K562 (cell line): Measurements from ENCODE around the gene EVI5.

ENCODE experiments used
- CEBPB ChIP-seq: fragments of 450-650 bp; IDR thresholded peaks from 2 replicates; pipeline ENCODE4 v1.6.1; 2016; ENCODE audit warnings: missing genetic modification characterization, missing compliant biosample characterization
- SMAD2 ChIP-seq: fragments of 150-350 bp; IDR thresholded peaks from 2 replicates; pipeline ENCODE4 v1.6.1; 2014; ENCODE audit warnings: low read depth, mild to moderate bottlenecking, low read length
- STAT5B ChIP-seq: fragments of 250-450 bp; sonication (Bioruptor Pico); IDR thresholded peaks from 2 replicates; pipeline ENCODE4 v1.8.0; 2021; ENCODE audit warnings: mild to moderate bottlenecking, inconsistent platforms
- TF ChIP-seq, protein P1 (sequence below), 3 experiments: IDR thresholded peaks in 2 of 3; conservative IDR thresholded peaks in 1 of 3; 2 replicates each; pipeline ENCODE4 v1.5.1; 2011 to 2012; ENCODE audit warnings: low read length in 3 of 3, mild to moderate bottlenecking in 3 of 3, control low read depth in 2 of 3, improper control_type of control experiment in 1 of 3, inconsistent platforms in 1 of 3, low read depth in 1 of 3, mixed read lengths in 1 of 3, moderate library complexity in 1 of 3; ENCODE audit not compliant: insufficient read depth in 2 of 3

DNA sequence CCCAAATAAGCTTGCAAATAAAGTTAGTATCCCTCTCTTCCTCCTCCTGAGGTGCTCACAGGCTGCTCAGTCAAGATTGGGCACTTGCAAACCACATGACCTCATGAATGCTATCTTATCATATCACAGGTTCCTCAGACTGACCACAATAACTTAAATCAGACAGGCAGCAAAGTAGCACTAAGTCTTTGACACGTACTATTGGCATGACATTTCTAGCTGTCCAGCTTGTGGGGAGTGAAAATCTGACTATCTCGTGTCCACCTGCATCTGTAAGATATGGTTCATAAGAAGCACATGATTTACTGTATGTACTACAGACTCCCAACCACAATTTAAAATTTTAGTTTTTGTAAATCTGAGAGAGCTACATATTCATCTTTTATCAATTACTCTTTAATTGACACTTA is 240.1 kb downstream of the EVI5 start:
- TF ChIP-seq, protein P1, sequence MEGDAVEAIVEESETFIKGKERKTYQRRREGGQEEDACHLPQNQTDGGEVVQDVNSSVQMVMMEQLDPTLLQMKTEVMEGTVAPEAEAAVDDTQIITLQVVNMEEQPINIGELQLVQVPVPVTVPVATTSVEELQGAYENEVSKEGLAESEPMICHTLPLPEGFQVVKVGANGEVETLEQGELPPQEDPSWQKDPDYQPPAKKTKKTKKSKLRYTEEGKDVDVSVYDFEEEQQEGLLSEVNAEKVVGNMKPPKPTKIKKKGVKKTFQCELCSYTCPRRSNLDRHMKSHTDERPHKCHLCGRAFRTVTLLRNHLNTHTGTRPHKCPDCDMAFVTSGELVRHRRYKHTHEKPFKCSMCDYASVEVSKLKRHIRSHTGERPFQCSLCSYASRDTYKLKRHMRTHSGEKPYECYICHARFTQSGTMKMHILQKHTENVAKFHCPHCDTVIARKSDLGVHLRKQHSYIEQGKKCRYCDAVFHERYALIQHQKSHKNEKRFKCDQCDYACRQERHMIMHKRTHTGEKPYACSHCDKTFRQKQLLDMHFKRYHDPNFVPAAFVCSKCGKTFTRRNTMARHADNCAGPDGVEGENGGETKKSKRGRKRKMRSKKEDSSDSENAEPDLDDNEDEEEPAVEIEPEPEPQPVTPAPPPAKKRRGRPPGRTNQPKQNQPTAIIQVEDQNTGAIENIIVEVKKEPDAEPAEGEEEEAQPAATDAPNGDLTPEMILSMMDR (IDR thresholded peaks at IDR 0.05 in 2 of 3, conservative IDR thresholded peaks at IDR 0.05 in 1 of 3; ENCODE audit: insufficient read depth in 2 of 3, low read depth in 1 of 3, low read length in 3 of 3), result no peak
- TF ChIP-seq CEBPB (no peak), SMAD2 (no peak), STAT5B (CRISPR knock-in tag) (no peak)
